A549 (cell line): Measurements from ENCODE around the gene RRP12.

Source experiments
- BHLHE40 ChIP-seq: IDR thresholded peaks from 2 replicates; pipeline ENCODE4 v1.6.1; 2012; ENCODE audit warnings: low read depth, low read length, inconsistent platforms
- CBX2 ChIP-seq: fragments of 200-600 bp; sonication (generic); IDR thresholded peaks from 2 replicates; pipeline ENCODE4 v1.6.1; 2016; ENCODE audit warnings: low read depth, mild to moderate bottlenecking, borderline replicate concordance
- FOSL2 ChIP-seq, 2 experiments: fragments of 450-650 bp in 1 of 2; fragments of >200 bp in 1 of 2; sonication (Bioruptor Twin) in 1 of 2; formaldehyde crosslinking; IDR thresholded peaks; 2 replicates each; pipeline versions ENCODE4 v1.5.0 to v1.6.1; 2016 to 2020; ENCODE audit warnings: mild to moderate bottlenecking in 1 of 2, moderate library complexity in 1 of 2
- MYC ChIP-seq: IDR thresholded peaks from 2 replicates; pipeline ENCODE4 v1.6.1; 2012; ENCODE audit warnings: mild to moderate bottlenecking, inconsistent platforms, low read length, improper control_type of control experiment, borderline replicate concordance
- POLR2A ChIP-seq: IDR thresholded peaks from 2 replicates; pipeline ENCODE4 v1.6.1; 2012; ENCODE audit warnings: mild to moderate bottlenecking, low read length
- TF ChIP-seq, protein P1 (sequence below): fragments of 200-600 bp; sonication (generic); IDR thresholded peaks from 2 replicates; pipeline ENCODE4 v1.6.1; 2016; ENCODE audit warnings: antibody characterized with exemption, mild to moderate bottlenecking, moderate library complexity
- TF ChIP-seq, protein P2 (sequence below): IDR thresholded peaks from 2 replicates; pipeline ENCODE4 v1.6.1; 2012
- TF ChIP-seq, protein P3 (sequence below): fragments of >200 bp; sonication (Bioruptor Twin); formaldehyde crosslinking; IDR thresholded peaks from 3 replicates; pipeline ENCODE4 v1.5.1; 2016

DNA sequence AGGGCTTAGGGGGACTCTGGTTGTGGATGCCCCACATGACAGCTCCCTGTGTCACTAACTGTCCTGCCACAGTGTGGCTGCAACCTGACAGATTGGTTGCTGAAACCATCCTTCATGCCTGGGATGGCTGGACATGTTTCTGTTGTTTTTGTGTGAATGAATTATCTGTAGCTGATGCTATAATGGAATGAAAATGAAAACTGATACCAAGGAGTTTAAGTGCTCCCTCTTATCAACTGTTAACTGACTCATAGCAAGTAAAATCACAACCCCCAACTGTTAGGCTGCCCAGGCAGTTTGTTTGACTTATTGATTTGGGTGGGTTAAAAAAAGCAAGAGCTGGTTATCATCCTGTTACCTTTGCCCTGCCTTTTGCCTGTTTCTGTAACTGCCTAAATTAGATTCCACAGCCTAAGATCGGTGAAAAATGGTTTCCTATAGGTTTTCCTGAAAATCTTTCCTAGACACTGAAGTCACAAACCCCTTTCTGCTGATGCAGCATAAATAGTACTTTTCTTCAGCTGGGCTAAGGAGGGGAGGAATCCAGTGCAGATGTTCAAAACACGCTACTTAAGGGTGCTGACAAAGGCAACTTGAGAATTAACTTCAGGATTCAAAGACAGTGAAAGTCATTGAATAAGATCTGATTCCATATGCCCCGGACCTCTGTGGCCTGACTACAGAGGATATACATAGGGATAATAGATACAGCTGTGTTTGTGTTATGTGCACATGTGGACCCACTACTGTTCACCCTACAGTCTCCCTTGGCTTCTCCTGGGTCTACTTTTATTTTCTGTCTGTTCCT, 72.3 kb downstream of the RRP12 start:
- no peak for TF ChIP-seq POLR2A
- TF ChIP-seq CBX2 = no peak
- TF ChIP-seq, protein P1, sequence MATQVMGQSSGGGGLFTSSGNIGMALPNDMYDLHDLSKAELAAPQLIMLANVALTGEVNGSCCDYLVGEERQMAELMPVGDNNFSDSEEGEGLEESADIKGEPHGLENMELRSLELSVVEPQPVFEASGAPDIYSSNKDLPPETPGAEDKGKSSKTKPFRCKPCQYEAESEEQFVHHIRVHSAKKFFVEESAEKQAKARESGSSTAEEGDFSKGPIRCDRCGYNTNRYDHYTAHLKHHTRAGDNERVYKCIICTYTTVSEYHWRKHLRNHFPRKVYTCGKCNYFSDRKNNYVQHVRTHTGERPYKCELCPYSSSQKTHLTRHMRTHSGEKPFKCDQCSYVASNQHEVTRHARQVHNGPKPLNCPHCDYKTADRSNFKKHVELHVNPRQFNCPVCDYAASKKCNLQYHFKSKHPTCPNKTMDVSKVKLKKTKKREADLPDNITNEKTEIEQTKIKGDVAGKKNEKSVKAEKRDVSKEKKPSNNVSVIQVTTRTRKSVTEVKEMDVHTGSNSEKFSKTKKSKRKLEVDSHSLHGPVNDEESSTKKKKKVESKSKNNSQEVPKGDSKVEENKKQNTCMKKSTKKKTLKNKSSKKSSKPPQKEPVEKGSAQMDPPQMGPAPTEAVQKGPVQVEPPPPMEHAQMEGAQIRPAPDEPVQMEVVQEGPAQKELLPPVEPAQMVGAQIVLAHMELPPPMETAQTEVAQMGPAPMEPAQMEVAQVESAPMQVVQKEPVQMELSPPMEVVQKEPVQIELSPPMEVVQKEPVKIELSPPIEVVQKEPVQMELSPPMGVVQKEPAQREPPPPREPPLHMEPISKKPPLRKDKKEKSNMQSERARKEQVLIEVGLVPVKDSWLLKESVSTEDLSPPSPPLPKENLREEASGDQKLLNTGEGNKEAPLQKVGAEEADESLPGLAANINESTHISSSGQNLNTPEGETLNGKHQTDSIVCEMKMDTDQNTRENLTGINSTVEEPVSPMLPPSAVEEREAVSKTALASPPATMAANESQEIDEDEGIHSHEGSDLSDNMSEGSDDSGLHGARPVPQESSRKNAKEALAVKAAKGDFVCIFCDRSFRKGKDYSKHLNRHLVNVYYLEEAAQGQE = no peak
- TF ChIP-seq BHLHE40 = no peak
- no peak for TF ChIP-seq FOSL2 (IDR thresholded peaks at IDR 0.05)
- peak; percentile 33; the same call in 1 of the 2 replicates for TF ChIP-seq FOSL2 (CRISPR knock-in tag; IDR thresholded peaks at IDR 0.05)
- TF ChIP-seq MYC = no peak
- TF ChIP-seq, protein P2, sequence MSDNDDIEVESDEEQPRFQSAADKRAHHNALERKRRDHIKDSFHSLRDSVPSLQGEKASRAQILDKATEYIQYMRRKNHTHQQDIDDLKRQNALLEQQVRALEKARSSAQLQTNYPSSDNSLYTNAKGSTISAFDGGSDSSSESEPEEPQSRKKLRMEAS = no peak
- TF ChIP-seq, protein P3, sequence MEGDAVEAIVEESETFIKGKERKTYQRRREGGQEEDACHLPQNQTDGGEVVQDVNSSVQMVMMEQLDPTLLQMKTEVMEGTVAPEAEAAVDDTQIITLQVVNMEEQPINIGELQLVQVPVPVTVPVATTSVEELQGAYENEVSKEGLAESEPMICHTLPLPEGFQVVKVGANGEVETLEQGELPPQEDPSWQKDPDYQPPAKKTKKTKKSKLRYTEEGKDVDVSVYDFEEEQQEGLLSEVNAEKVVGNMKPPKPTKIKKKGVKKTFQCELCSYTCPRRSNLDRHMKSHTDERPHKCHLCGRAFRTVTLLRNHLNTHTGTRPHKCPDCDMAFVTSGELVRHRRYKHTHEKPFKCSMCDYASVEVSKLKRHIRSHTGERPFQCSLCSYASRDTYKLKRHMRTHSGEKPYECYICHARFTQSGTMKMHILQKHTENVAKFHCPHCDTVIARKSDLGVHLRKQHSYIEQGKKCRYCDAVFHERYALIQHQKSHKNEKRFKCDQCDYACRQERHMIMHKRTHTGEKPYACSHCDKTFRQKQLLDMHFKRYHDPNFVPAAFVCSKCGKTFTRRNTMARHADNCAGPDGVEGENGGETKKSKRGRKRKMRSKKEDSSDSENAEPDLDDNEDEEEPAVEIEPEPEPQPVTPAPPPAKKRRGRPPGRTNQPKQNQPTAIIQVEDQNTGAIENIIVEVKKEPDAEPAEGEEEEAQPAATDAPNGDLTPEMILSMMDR = no peak
